OCI-M2 (cell line): ENCODE data around the gene OS9.
"Not testable (repeated sequence)": the region's sequence is repeated elsewhere in the genome, so short reads cannot be mapped to it uniquely, and the experiment has no call there.

Experiments
- DNase-seq: peaks from one replicate; lab custom pipeline; 2025; ENCODE audit not compliant: unreplicated experiment; lab: John Stamatoyannopoulos, UW

OS9 gene

GRCh38 chr12:57694459-57695019 lies 607 bp downstream of the OS9 start:
- DNase-seq = no peak

- no peak for DNase-seq
Measured at GRCh38 chr12:57695770-57696432, 2.0 kb downstream of the OS9 start.

- no peak for DNase-seq
Measured at GRCh38 chr12:57697076-57697475, 3.1 kb downstream of the OS9 start.

GRCh38 chr12:57698414-57698813 lies 4.5 kb downstream of the OS9 start:
- DNase-seq = no peak

GRCh38 chr12:57700317-57700716 lies 6.4 kb downstream of the OS9 start:
- no peak for DNase-seq

GRCh38 chr12:57707250-57707649 lies 13.3 kb downstream of the OS9 start:
- no peak for DNase-seq

GRCh38 chr12:57708296-57708695 lies 14.4 kb downstream of the OS9 start:
- DNase-seq = no peak

GRCh38 chr12:57712701-57713100 lies 18.8 kb downstream of the OS9 start:
- no peak for DNase-seq

- no peak for DNase-seq
Measured at GRCh38 chr12:57713209-57713608, 19.3 kb downstream of the OS9 start.

- not testable (repeated sequence) for DNase-seq
Measured at GRCh38 chr12:57715036-57715748, 21.3 kb downstream of the OS9 start.

- DNase-seq = no peak
Measured at GRCh38 chr12:57715786-57716185, 21.9 kb downstream of the OS9 start.

GRCh38 chr12:57716305-57716704 lies 22.4 kb downstream of the OS9 start:
- DNase-seq = no peak

- DNase-seq = no peak
Measured at GRCh38 chr12:57717131-57717530, 23.2 kb downstream of the OS9 start.

GRCh38 chr12:57717846-57718640 lies 24.1 kb downstream of the OS9 start:
- DNase-seq = no peak

- no peak for DNase-seq
Measured at GRCh38 chr12:57718641-57719528, 25.0 kb downstream of the OS9 start.

GRCh38 chr12:57719777-57720605 lies 26.1 kb downstream of the OS9 start:
- no peak for DNase-seq

GRCh38 chr12:57720606-57721595 lies 27.0 kb downstream of the OS9 start:
- DNase-seq = no peak

GRCh38 chr12:57721846-57722608 lies 28.1 kb downstream of the OS9 start:
- DNase-seq = not testable (repeated sequence)
